Right forelimb (tissue), 1 donor: ENCODE data around the gene TMEM184B.

Experiments
- DNase-seq: peaks from one replicate; pipeline ENCODE4 v3.0.0-alpha.2; 2018

Gene TMEM184B

DNA sequence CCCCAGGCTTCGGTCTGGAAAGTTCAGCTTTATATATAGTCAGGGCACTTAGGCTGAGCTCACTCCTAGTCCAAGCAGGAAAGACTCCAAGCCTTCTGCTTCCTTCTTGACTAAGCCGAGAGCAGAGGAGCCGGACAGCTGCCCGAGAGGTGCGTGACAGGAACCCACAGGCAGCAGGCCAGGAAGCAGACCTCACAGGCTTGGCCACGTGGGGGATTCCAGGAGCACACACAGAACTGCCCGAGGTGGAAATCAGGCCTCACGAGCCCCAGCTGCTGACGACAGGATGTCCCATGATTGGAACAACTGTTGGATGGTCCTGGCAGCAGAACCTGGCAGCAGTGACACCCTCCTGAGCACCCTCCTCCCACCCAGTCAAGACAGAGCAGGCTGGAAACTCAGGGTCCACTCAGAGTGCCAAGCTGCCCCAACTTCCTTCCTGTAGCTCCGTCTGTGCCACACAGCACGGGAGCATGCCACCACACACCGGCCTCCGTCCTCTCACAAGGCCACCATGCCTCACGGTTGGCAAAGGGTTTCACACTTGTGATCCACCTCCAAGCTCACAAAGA lies 96.6 kb downstream of the TMEM184B start:
- DNase-seq = peak; percentile 60

DNA sequence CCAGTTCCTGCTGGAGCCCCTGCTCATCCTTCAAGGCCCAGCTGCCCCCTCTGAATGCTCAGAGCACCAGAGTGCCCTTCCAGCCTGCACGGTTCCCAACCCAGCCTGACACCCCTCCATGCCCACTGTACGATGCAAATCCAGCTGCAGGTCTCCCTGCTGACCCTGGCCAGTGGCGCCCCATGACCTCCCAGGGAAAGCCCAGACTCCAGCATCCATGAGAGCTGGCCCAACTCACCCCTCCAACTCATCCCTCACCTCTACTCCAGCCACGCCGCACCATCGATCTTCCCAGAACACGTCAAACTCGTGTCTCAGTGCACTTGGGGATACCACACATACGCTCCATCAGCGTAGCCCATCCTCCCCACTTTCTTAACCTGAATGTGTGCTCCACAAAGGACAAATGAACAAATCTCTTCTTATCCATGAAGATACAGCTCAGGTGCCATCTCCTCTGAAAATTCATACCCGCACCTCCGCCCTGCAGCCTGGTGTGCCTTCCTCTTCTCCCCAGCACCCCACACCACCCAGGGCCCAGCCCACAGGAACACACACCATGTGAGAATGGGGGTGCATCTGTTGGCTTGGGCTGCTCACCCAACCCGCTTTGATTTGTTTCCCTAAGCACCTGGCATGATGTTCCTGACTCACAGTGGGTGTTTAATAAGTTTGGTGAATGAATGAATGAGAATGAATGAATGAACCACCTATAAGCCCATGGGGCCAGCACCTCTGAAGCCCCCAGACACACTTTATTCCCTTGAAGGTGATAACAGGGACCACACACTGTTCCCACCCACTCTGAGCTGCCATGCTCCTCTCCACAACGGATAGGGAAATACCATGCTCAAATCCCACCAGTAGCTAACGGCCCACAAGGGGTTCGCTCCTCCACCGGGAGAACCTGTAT lies 97.3 kb downstream of the TMEM184B start:
- peak; percentile 21 for DNase-seq

DNA sequence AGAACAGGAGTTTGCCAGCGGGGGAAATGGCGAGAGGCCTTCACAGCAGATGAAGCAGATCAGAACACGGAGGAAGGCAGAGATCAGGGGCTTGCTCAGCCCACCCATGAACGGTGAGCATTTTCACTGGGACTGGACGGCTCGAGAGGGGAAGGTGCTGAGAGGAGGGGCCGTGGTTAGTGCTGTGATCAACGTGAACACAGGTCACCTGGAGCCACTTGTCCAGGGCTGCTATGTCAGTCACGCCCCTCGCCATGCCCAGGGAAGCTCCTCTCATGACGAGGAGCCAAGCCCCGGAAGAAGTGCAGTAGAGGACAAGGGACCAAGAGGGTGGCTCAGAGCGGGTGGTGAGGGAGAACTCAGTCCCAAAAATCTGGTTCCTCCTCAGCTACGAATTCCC lies 98.2 kb downstream of the TMEM184B start:
- peak; percentile 32 for DNase-seq

DNA sequence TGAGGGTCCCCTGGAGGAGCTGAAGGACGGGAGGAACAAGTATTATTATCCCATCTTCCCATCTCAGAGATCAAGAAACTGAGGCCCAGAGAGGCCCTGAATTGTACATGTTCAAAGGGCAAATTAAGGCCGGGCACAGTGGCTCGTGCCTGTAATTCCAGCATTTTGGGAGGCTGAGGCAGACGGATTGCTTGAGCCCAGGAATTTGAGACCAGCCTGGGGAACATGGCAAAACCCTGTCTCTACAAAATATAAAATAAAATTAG lies 99.2 kb downstream of the TMEM184B start:
- no peak for DNase-seq

DNA sequence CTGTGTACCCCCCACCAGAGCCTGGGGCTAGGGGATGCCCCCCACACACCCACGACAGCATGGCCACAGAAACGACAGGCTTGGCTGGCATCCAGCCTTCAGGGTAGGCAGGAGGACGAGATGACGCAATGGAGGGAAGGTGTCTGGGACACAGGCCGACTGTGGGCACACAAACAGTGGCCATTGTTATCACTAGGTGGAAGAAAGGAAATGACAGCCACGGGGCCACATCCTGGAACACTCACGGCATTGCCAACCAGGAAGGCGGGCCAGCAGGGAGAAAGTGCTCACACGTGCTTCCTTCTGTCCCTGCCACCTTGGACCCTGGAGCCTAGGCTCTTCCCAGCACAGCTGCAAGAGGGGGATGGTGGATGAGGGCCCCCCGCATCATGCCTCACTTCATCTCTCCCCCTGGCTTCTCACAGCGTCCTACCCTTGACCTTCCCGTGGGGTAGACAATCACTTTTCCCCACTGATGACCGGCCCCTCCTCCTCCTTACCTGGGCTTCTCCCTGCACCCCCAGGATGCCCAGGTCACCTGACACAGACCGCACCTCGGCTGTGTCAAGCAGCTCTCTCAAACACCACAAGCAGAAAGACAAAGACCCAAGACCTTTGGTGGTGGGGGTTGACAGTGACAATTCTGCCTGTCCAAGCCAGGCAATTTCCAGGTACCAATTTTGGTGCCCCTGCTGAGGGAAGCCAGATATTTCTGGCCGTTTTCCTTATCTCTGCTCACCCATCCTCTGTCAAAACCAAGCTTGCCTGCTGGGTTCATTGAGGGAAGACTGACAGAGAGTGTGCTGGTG lies 99.8 kb downstream of the TMEM184B start:
- DNase-seq = peak; percentile 50

DNA sequence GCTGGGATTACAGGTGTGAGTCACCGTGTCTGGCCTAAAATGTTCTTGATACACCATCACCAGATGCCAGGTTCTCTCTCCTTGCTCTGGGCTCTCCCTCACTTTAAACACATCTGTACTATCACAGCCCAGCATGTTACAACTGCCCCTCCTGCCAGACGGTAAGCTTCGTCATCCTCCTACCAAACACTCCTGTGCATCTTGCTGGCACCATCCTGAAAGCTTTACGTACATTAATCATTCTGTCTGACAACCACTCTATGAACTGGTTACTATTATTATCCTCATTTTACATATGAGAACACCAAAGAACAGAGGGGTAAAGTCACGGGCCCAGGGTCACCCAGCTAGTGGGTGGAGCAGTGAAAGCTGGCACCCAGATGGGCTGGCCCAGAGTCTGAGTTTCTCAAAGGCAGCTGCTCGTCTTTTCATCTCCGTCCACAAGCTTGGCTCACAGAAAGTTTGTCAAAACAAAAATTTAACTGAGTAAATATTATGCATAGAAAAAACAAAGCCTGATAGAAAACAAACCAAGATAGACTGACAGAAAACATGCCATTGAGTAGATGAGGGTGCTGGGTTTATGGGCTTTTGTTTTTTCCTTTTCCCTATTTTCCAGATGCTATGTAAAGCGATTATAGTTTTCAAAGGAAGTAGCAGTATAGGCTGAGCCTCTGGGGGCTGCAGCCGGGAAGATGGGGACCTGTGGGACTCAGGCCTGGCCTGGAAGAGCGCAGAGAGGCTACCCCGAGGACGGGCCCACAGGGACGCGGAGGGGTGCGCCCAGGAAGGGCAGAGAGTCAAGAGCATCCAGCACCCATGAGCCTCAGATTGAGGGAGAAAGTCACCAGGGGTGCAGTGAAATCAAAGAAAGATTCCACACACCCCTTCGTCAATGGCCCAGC lies 100.6 kb downstream of the TMEM184B start:
- peak; percentile 41 for DNase-seq

DNA sequence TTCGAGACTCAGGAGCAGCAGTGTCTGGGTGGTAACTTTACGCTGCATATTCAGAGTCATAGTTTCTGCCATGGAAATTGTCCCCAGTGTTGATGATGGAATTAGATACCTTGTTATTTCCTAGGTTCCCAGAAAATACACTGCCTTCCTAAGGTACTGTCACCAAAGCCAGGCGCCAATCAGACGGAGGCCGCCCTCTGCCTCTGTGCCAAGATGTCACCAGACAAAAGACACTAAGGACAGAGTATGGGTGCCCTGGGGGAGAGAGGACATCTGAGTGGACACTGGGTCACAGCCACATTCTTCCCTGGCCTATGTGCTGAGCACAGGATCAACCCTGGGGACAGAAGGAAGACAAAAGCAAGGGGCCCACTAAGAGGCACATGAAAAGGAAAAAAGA lies 102.3 kb downstream of the TMEM184B start:
- peak; percentile 2 for DNase-seq
